Astrocyte of the cerebellum (primary cell): ENCODE data around the gene KRT36.

ENCODE experiments used
- DNase-seq: peaks from one replicate; pipeline ENCODE4 v3.0.0-alpha.2; 2011; ENCODE audit warnings: low read depth
- H3K4me3 ChIP-seq: 2 replicates; pipeline ENCODE4 v1.5.1; 2011; ENCODE audit warnings: mild to moderate bottlenecking, low read depth, low read length, moderate library complexity
- CTCF ChIP-seq: IDR thresholded peaks from 2 replicates; pipeline ENCODE4 v1.5.1; 2012; ENCODE audit warnings: low read length, low read depth, moderate library complexity, mild to moderate bottlenecking; ENCODE audit errors: missing control alignments
- in situ Hi-C: cut with HindIII; loops from 2 replicates; pipeline ENCODE4 v1.10.0; 2017; ENCODE audit warnings: low sequenced_read_pairs

KRT36 gene

DNA sequence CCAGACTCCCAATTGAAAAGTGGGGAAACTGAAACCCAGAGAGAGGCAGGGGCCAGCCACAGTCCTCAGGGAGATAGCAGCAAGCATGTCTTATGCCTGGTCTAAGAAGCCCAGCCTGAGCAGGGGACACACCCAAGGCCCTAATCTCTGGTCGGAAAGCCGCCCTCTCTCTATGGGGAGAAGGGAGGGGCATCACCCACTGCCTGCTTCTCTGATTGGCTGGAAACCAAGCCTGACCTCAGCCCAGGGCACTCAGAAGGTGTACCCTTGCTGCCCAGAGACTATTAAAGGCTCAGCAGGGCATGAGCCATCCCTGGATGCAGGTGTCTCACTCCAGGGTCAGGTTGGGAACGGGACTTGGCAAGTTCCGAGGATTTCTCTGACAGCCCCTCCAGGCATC, 21.4 kb upstream of the KRT36 start:
- in situ Hi-C loops: no loop called here
- no peak for TF ChIP-seq CTCF
- no peak for DNase-seq
- H3K4me3 ChIP-seq: no peak overlapping the region

DNA sequence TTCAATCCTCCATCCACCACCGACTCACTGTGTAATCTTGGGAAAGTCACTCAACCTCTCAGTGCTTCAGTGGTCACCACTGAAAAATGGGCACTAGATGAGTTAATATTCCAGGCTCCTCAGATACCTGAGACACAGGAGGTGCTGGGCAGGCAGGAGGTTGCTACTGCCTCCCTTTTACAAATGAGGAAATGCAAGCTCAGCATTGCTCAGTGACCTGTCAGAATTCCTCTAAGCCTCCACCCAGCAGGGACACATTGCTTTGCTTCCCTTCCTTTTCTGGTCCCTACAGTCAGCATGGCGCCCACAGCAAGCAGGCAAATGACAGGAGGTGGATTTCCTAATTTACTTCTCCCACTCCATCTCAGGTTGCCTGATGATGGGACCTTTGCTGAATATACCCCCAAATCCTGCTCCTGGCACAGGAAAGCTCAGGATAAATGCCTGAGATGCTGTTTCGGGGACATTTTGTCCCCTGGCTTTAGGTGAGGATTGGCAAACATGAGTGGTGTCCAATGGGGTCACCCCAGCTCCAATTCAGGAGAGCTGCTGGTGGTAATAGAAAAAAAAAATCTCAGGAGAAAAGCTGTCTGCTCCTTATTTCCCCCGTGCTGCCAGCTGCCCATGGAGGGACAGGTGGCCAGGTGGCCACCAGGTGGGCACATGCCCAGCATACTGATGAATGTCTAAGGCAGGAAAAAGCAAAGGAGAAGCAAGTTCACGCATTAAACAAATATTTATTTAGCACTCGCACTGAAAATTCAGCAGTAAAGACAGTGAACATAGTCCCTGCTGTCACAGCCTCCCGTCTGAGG, 20.7 kb upstream of the KRT36 start:
- in situ Hi-C loops: no loop called here
- DNase-seq: no peak
- no peak overlapping the region for H3K4me3 ChIP-seq
- TF ChIP-seq CTCF: no peak

GRCh38 chr17:41507315-41507880, 17.7 kb upstream of the KRT36 start:
- no peak for TF ChIP-seq CTCF
- in situ Hi-C loops: loop anchor here (5.0 kb wide), 1 partner anchor 55 kb away; no protein-coding TSS in a partner anchor
- no peak overlapping the region for H3K4me3 ChIP-seq
- DNase-seq: no peak

GRCh38 chr17:41505809-41506767, 16.4 kb upstream of the KRT36 start:
- in situ Hi-C loops: loop anchor here (5.0 kb wide), 1 partner anchor 54 kb away; no protein-coding TSS in a partner anchor
- TF ChIP-seq CTCF: no peak
- H3K4me3 ChIP-seq: no peak overlapping the region
- DNase-seq: no peak

DNA sequence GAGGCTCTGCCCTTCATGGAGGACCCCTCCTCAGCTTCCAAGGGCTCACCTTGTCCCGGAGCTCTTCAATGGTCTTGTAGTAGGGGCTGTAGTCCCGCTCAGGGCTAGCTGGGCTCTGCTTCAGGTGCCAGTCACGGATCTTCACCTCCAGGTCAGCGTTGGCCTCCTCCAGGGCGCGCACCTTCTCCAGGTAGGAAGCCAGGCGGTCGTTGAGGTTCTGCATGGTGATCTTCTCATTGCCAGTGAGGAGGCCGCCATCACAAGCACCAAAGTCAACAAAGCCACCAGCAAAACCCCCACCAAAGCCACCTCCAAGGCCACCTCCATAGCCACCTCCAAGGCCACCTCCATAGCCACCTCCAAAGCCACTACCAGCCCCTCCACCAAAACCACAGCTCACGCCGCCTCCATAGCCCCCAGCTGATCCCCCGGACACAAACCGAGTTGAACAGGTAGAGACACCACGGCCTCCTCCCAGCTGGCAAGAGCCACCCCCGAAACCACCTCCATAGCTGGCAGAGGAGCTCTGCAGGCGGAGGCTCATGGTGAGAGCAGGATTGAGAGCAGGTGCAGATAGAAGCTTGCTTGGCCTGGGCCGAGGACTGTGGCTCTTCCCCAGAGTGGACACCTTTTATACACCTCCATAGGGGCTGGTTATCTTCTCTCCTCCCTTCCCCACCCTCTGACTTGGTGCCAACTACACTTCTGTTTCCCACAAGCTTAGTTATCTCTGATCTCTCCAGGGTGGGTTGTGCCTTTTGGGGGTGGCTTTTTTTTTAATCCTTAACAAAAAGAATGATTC, 15.5 kb upstream of the KRT36 start, which contains the start of gene KRT13:
Gene KRT13, minus strand, starts transcription at position 606 of the 802 bp plus-strand sequence. Its CDS starts 62 bp downstream, at position 544.
- no peak for DNase-seq
- in situ Hi-C loops: loop anchor here (5.0 kb wide), 1 partner anchor 53 kb away; no protein-coding TSS in a partner anchor
- TF ChIP-seq CTCF: no peak
- no peak within 1 kb of the TSS for H3K4me3 ChIP-seq
